GM18507 (cell line): ENCODE measurements around the gene TERT.
"Not testable (repeated sequence)": the region's sequence is repeated elsewhere in the genome, so short reads cannot be mapped to it uniquely, and the experiment has no call there.

Experiments used
- DNase-seq: peaks from one replicate; pipeline ENCODE4 v3.0.0; 2011; ENCODE audit warnings: low read depth; ENCODE audit not compliant: insufficient read length; ENCODE audit errors: extremely low spot score
- FAIRE-seq: peaks from 2 replicates; lab custom pipeline; 2011; peaks lifted over from hg19 to GRCh38; lab: Jason Lieb, UNC

Gene TERT

DNA sequence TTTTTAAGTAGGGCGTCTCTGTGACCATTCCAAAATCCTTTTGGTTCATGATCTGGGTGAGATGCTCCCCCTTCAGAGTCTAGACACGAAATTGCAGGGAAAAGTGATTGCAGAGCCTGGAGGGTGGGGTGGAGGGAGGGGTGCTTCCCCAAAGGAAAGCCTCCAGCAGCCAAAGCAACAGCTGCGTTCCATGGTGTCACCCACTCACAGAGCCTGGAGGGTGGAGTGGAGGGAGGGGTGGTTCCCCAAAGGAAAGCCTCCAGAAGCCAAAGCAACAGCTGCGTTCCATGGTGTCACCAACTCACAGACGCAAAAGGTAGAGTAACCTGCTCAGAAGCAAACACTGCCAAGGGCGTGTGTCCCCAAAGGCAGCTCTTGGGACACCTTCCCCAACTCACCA, 47.1 kb downstream of the TERT start:
- FAIRE-seq (no peak), DNase-seq (no peak)

- DNase-seq: no peak
- no peak for FAIRE-seq
Measured at GRCh38 chr5:1246711-1247431, 48.0 kb downstream of the TERT start.

- DNase-seq: no peak
- FAIRE-seq: no peak
Measured at GRCh38 chr5:1245905-1246576, 48.8 kb downstream of the TERT start.

- no peak for FAIRE-seq
- no peak for DNase-seq
Measured at GRCh38 chr5:1244976-1245375, 49.9 kb downstream of the TERT start.

- DNase-seq (no peak), FAIRE-seq (no peak)
Measured at GRCh38 chr5:1244255-1244654, 50.6 kb downstream of the TERT start.

- DNase-seq: no peak
- FAIRE-seq: no peak
Measured at GRCh38 chr5:1243487-1244130, 51.3 kb downstream of the TERT start.

DNA sequence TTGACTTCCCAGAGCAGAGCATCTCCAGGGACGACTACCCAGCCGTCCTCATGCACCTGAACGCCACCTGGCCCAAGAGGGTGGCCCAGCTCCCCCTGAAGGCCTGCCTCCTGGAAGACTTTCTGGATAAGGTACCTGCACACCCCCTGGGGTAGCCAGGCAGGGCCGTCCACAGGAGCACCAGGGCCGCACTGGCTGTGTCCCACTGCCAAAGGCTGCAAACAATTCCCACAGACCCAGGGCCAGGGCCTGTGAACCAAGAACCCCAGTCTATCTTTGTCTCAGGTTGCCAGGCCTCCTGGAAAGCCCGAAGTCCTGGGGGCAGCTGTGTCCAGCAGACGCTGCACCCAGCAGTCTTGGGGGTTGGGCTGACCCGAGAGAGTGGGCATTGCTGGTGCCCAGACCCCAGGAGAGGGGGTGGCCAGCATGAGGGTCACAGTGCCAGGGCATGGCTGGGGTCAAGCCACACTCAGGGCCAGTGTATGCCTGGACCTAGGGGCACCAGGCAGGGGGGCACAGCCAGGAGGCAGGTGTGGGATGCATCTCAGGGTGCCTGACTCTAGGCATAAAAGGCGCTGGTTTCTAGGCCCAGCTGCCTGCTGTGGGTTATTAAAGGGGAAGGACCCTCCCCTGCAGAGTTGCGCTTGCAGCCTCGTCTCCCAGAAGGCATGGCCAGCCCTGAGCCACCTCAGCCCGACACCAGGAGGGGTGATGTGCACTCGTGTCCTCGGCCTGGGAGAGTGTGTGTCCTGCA, 52.0 kb downstream of the TERT start:
- FAIRE-seq: no peak
- DNase-seq: no peak

- DNase-seq: no peak
- no peak for FAIRE-seq
Measured at GRCh38 chr5:1241509-1242080, 53.3 kb downstream of the TERT start.

DNA sequence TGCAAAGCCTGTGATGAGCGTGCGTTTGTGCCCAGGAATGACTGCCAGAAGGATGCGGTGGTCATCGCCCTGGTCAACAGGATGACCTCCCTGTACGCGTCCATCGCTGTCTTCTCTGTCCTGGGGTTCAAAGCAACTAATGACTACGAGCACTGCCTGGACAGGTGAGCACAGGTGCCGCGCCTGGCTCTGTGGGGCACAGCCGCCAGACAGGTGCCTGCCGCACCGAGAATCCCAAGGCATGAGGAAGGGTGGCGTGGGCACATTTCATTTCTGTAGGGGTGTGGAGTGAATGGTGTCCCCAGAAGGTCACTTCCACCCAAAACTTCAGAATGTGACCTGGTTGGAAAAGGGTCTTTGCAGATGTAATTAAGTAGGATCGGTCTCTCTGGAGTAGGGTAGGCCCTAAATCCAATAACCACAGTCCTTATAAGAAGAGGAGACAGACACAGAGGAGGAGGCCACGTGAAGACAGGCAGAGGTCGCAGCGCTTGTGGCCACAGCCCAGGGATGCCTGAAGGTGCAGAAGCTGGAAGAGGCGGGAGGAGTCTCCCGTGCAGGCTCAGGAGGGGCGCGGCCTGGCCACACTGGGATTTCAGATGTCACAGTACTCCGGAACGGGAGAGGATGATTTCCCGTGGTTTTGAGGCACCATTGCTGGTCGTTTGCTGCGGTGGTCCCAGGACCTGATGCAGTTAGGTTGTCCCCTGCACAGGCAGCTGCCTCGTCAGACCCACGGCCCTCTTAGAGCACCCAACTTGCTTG, 54.2 kb downstream of the TERT start:
- FAIRE-seq (no peak), DNase-seq (no peak)

GRCh38 chr5:1239505-1240251, 55.2 kb downstream of the TERT start:
- FAIRE-seq (no peak), DNase-seq (no peak)

DNA sequence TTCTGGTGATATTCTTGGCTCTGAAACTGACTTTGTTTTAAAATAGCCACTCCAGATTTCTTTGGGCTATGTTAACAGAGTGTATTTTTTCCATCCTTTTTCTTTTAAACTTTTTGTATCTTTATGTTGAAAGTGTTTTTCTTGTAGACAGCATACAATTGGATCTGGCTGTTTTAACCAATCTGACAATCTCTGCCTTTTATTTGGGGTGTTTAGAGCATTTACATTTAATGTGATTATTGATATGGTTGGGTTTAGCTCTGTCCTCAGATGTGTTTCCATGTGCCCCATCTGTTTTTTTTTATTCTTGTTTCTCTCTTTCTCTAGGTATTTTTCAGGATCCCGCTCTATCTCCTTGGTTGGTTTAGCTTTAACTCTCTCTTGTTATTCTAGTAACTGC, 59.0 kb downstream of the TERT start:
- no peak for DNase-seq
- FAIRE-seq: no peak

GRCh38 chr5:1235379-1235778, 59.5 kb downstream of the TERT start:
- DNase-seq: no peak
- no peak for FAIRE-seq

DNA sequence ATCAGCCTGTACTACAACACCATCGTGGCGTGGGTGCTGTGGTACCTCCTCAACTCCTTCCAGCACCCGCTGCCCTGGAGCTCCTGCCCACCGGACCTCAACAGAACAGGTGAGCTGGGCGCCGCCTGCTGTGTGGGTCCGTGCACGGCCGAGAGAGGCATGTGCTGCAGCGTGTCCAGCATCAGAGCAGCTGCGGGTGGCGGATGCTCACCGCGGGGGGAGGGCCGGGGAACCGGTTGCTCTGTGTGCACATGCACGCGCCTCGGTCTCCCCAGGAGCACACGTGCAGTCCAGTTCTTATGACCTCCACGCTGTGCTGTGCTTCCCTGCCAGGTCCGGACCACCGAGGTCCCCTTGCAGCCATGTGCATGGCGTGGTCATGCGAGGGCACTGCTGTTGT, 62.1 kb downstream of the TERT start:
- DNase-seq: no peak

GRCh38 chr5:1231354-1231905, 63.4 kb downstream of the TERT start:
- DNase-seq: no peak
- FAIRE-seq: no peak

More for the DNA sequence above, 62.1 kb downstream of the TERT start:
- FAIRE-seq: no peak

DNA sequence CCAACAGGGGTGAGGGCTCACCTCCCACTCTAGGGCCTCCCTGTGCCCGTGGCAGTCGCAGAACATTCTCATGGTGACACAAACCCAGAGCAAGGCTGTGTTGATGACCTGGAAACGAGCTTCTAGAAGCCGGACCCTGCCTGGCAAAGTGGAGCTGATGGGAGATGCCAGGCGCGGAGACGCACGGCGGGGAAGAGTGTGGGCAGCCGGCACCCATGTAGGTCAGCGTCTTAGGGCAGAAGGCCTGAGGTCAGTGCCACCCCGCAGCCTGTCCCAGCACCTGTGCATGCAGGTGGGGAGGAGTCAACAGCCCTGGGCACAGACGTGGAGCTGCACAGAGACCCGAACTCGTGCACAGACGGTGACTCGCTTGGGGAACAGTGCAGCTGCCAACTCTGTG, 64.3 kb downstream of the TERT start:
- FAIRE-seq (no peak), DNase-seq (no peak)

GRCh38 chr5:1229822-1230221, 65.0 kb downstream of the TERT start:
- FAIRE-seq (no peak), DNase-seq (no peak)

- FAIRE-seq, DNase-seq: not testable (repeated sequence)
Measured at GRCh38 chr5:1229023-1229422, 65.8 kb downstream of the TERT start.

- FAIRE-seq (no peak), DNase-seq (no peak)
Measured at GRCh38 chr5:1228120-1228519, 66.7 kb downstream of the TERT start.
